HEK293 (cell line): Measurements from ENCODE around the gene NFS1.

Source experiments
- CTCF ChIA-PET: fragments of 350-600 bp; formaldehyde crosslinking; extraction: SDS; loops from one replicate; lab custom pipeline; 2021; ENCODE audit warnings: antibody characterized with exemption; lab: Yijun Ruan, JAX
- POLR2A ChIA-PET: fragments of 300-600 bp; formaldehyde crosslinking; extraction: SDS; loops from one replicate; lab custom pipeline; 2020; ENCODE audit warnings: antibody characterized with exemption, inconsistent platforms; lab: Yijun Ruan, JAX
- H3K27ac ChIP-seq: fragments of 200-500 bp; sonication (Bioruptor generic); 2 replicates; pipeline ENCODE4 v1.5.1; 2014; ENCODE audit warnings: low read depth, low read length, control low read depth, inconsistent platforms; ENCODE audit errors: extremely low read depth
- H3K36me3 ChIP-seq, 2 experiments: fragments of 200-500 bp in 1 of 2; sonication (Bioruptor generic) in 1 of 2; 1 replicate in 1 of 2; 2 replicates in 1 of 2; pipeline ENCODE4 v1.5.1; 2014 to 2017; ENCODE audit warnings: inconsistent platforms in 2 of 2, low read length in 2 of 2; ENCODE audit not compliant: control insufficient read depth in 2 of 2, insufficient read depth in 1 of 2
- H3K4me1 ChIP-seq: fragments of 200-500 bp; sonication (Bioruptor generic); 2 replicates; pipeline ENCODE4 v1.5.1; 2014; ENCODE audit warnings: mild to moderate bottlenecking, low read length, inconsistent platforms; ENCODE audit not compliant: control insufficient read depth, insufficient read depth
- H3K4me3 ChIP-seq: 2 replicates; pipeline ENCODE4 v1.5.1; 2011; ENCODE audit warnings: low read depth, mild to moderate bottlenecking, control low read depth, low read length, moderate library complexity
- H3K9me3 ChIP-seq: fragments of 200-500 bp; sonication (Bioruptor generic); 2 replicates; pipeline ENCODE4 v1.5.1; 2014; ENCODE audit warnings: low read depth, low read length, inconsistent platforms; ENCODE audit not compliant: control insufficient read depth, insufficient read depth
- BCL11B ChIP-seq: fragments of 450-650 bp; formaldehyde crosslinking; IDR thresholded peaks from 2 replicates; pipeline ENCODE4 v1.5.1; 2016; ENCODE audit warnings: low read depth, missing biosample characterization, missing genetic modification characterization
- KLF8 ChIP-seq: fragments of 450-650 bp; formaldehyde crosslinking; IDR thresholded peaks from 2 replicates; pipeline ENCODE4 v1.5.1; 2016; ENCODE audit warnings: missing biosample characterization, missing genetic modification characterization
- MEIS1 ChIP-seq: sonication (generic); formaldehyde crosslinking; IDR thresholded peaks from 2 replicates; pipeline ENCODE4 v1.8.1; 2022; ENCODE audit warnings: missing genetic modification reagents, mild to moderate bottlenecking, borderline replicate concordance
- PRDM1 ChIP-seq: fragments of 450-650 bp; formaldehyde crosslinking; IDR thresholded peaks from 2 replicates; pipeline ENCODE4; 2016; ENCODE audit warnings: missing biosample characterization, missing genetic modification characterization
- SCRT2 ChIP-seq: fragments of 450-650 bp; formaldehyde crosslinking; IDR thresholded peaks from 2 replicates; pipeline ENCODE4 v1.5.1; 2016; ENCODE audit warnings: missing biosample characterization, missing genetic modification characterization
- SP3 ChIP-seq: fragments of 450-650 bp; formaldehyde crosslinking; IDR thresholded peaks from 2 replicates; pipeline ENCODE4 v1.5.1; 2016; ENCODE audit warnings: missing biosample characterization, missing genetic modification characterization
- ZBTB17 ChIP-seq: fragments of 450-650 bp; formaldehyde crosslinking; IDR thresholded peaks from 2 replicates; pipeline ENCODE4 v1.5.1; 2016; ENCODE audit warnings: missing biosample characterization, missing genetic modification characterization
- ZNF10 ChIP-seq: fragments of 450-650 bp; formaldehyde crosslinking; IDR thresholded peaks from 2 replicates; pipeline ENCODE4 v1.5.1; 2017; ENCODE audit warnings: missing biosample characterization, missing genetic modification characterization
- ZNF132 ChIP-seq: fragments of 450-650 bp; formaldehyde crosslinking; IDR thresholded peaks from 2 replicates; pipeline ENCODE4 v1.5.1; 2017; ENCODE audit warnings: missing biosample characterization, missing genetic modification characterization, borderline replicate concordance
- ZNF138 ChIP-seq: fragments of 450-650 bp; formaldehyde crosslinking; IDR thresholded peaks from 2 replicates; pipeline ENCODE4 v1.5.1; 2016; ENCODE audit warnings: missing biosample characterization, missing genetic modification characterization, borderline replicate concordance
- ZNF175 ChIP-seq: fragments of 450-650 bp; formaldehyde crosslinking; IDR thresholded peaks from 2 replicates; pipeline ENCODE4 v1.5.1; 2016; ENCODE audit warnings: missing biosample characterization, missing genetic modification characterization
- ZNF2 ChIP-seq: fragments of 450-650 bp; formaldehyde crosslinking; IDR thresholded peaks from 2 replicates; pipeline ENCODE4 v1.5.1; 2016; ENCODE audit warnings: missing biosample characterization, missing genetic modification characterization
- ZNF202 ChIP-seq: fragments of 450-650 bp; formaldehyde crosslinking; IDR thresholded peaks from 2 replicates; pipeline ENCODE4 v1.5.1; 2016; ENCODE audit warnings: missing biosample characterization, missing genetic modification characterization, borderline replicate concordance
- ZNF221 ChIP-seq: fragments of 450-650 bp; formaldehyde crosslinking; IDR thresholded peaks from 2 replicates; pipeline ENCODE4 v1.5.1; 2017; ENCODE audit warnings: missing biosample characterization, missing genetic modification characterization, borderline replicate concordance
- ZNF292 ChIP-seq: fragments of 450-650 bp; formaldehyde crosslinking; IDR thresholded peaks from 2 replicates; pipeline ENCODE4 v1.5.1; 2016; ENCODE audit warnings: low read depth, missing biosample characterization, missing genetic modification characterization, borderline replicate concordance
- ZNF37A ChIP-seq: fragments of 450-650 bp; IDR thresholded peaks from 2 replicates; pipeline ENCODE4 v1.5.1; 2018; ENCODE audit warnings: missing biosample characterization, missing genetic modification characterization
- ZNF521 ChIP-seq: fragments of 450-650 bp; formaldehyde crosslinking; IDR thresholded peaks from 2 replicates; pipeline ENCODE4 v1.5.1; 2017; ENCODE audit warnings: missing biosample characterization, mild to moderate bottlenecking, missing genetic modification characterization
- ZNF658 ChIP-seq: fragments of 450-650 bp; formaldehyde crosslinking; IDR thresholded peaks from 2 replicates; pipeline ENCODE4; 2016; ENCODE audit warnings: missing biosample characterization, missing genetic modification characterization
- ZNF785 ChIP-seq: fragments of 450-650 bp; formaldehyde crosslinking; IDR thresholded peaks from 2 replicates; pipeline ENCODE4 v1.5.1; 2016; ENCODE audit warnings: missing biosample characterization, missing genetic modification characterization
- TF ChIP-seq, protein P1 (sequence below): fragments of 450-650 bp; formaldehyde crosslinking; IDR thresholded peaks from 2 replicates; pipeline ENCODE4 v1.5.1; 2016; ENCODE audit warnings: missing biosample characterization, missing genetic modification characterization
- TF ChIP-seq, protein P2 (sequence below): fragments of 450-650 bp; formaldehyde crosslinking; IDR thresholded peaks from 2 replicates; pipeline ENCODE4 v1.5.1; 2016; ENCODE audit warnings: missing biosample characterization, missing genetic modification characterization
- TF ChIP-seq, protein P3 (sequence below): fragments of 450-650 bp; formaldehyde crosslinking; IDR thresholded peaks from 2 replicates; pipeline ENCODE4 v1.5.1; 2017; ENCODE audit warnings: missing biosample characterization, missing genetic modification characterization
- TF ChIP-seq, protein P4 (sequence below): fragments of 450-650 bp; formaldehyde crosslinking; IDR thresholded peaks from 2 replicates; pipeline ENCODE4 v1.5.1; 2016; ENCODE audit warnings: missing biosample characterization, missing genetic modification characterization
- TF ChIP-seq, protein P5 (sequence below): fragments of 450-650 bp; formaldehyde crosslinking; IDR thresholded peaks from 2 replicates; pipeline ENCODE4 v1.5.1; 2016; ENCODE audit warnings: missing biosample characterization, missing genetic modification characterization, low read depth
- TF ChIP-seq, protein P6 (sequence below): fragments of 450-650 bp; formaldehyde crosslinking; IDR thresholded peaks from 2 replicates; pipeline ENCODE4 v1.5.1; 2016; ENCODE audit warnings: missing biosample characterization, missing genetic modification characterization
- TF ChIP-seq, protein P7 (sequence below): fragments of 450-650 bp; formaldehyde crosslinking; IDR thresholded peaks from 2 replicates; pipeline ENCODE4 v1.5.1; 2016; ENCODE audit warnings: missing biosample characterization, missing genetic modification characterization

NFS1 gene

DNA sequence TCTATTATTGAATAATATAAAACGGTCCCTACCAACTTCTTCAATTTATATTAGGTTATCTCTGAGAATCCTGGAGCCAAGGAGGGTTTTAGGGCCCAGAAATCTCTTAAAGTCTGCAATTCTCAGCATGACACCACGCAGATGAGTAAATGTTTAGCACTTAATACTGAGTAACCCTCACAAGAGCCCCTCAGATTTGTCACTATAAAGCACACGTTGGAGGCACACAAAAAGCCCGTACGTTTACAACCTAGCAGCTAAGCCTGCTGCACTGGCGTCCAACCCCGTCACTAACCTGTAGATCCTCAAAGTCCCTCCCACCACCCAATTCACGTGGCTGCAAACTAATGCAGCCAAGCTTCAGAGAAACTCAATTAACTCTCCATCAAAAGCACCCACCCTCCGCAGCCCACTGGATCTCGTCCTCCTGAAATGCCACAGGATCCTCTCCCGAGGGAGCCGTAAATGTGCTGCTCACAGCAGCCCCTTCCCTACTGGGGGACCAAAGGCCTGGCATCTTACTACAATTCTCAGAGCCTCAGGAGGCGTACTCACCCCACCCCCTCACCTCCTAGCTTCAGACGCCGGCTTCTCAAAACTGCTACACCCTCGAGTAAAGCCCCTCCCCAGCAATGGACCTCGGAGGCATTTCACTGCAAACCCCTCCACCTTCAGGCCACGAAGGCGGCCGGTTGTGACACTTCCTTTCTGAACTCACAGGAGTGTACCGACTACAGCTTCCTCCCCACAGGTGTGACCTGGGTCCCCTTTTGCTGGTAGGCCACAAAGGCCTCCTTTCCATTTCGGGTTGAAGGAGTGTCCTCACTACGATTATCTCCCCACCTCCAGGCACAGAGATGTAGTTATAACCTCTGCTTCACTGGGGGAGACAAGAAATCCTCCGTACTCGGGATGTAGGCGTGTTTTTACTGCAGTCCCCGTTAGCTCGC lies 35.4 kb downstream of the NFS1 start (continued):
- TF ChIP-seq, protein P1, sequence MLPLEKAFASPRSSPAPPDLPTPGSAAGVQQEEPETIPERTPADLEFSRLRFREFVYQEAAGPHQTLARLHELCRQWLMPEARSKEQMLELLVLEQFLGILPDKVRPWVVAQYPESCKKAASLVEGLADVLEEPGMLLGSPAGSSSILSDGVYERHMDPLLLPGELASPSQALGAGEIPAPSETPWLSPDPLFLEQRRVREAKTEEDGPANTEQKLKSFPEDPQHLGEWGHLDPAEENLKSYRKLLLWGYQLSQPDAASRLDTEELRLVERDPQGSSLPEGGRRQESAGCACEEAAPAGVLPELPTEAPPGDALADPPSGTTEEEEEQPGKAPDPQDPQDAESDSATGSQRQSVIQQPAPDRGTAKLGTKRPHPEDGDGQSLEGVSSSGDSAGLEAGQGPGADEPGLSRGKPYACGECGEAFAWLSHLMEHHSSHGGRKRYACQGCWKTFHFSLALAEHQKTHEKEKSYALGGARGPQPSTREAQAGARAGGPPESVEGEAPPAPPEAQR (tag by site-specific recombination): no peak
- no peak for TF ChIP-seq ZNF221 (tag by site-specific recombination)
- TF ChIP-seq ZNF521 (tag by site-specific recombination): no peak
- TF ChIP-seq ZNF785 (tag by site-specific recombination): no peak
- TF ChIP-seq, protein P2, sequence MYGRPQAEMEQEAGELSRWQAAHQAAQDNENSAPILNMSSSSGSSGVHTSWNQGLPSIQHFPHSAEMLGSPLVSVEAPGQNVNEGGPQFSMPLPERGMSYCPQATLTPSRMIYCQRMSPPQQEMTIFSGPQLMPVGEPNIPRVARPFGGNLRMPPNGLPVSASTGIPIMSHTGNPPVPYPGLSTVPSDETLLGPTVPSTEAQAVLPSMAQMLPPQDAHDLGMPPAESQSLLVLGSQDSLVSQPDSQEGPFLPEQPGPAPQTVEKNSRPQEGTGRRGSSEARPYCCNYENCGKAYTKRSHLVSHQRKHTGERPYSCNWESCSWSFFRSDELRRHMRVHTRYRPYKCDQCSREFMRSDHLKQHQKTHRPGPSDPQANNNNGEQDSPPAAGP (tag by site-specific recombination): peak; percentile 64
- TF ChIP-seq ZNF37A (tag by site-specific recombination): no peak
- no peak for TF ChIP-seq ZNF658 (tag by site-specific recombination)
- TF ChIP-seq, protein P3, sequence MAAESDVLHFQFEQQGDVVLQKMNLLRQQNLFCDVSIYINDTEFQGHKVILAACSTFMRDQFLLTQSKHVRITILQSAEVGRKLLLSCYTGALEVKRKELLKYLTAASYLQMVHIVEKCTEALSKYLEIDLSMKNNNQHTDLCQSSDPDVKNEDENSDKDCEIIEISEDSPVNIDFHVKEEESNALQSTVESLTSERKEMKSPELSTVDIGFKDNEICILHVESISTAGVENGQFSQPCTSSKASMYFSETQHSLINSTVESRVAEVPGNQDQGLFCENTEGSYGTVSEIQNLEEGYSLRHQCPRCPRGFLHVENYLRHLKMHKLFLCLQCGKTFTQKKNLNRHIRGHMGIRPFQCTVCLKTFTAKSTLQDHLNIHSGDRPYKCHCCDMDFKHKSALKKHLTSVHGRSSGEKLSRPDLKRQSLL (tag by site-specific recombination): no peak

DNA sequence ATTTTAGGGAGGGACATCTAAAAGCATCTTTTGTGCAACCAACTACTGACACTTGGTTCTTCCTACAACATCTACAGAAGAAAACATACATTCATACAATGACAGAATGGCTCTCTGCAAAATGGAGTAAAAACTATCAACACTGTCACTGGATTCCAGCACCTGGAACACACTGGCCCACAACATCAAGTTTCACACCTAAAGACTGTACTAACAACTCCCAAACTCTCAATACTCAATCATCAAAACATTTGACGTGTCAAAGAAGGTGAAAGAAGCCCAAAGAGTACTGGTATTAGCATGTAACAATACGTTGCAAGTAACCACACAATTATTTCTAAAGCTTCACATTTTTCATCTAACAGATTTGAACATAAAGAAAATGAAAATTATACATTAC lies 36.6 kb downstream of the NFS1 start:
- POLR2A ChIA-PET: interaction anchor here (1.6 to 3.2 kb wide), 2 partner anchors 43 to 207 kb away, joined by 5 to 13 read pairs; partner anchors contain the start of gene CEP250
- peak overlapping the region; percentile 87 for H3K4me3 ChIP-seq
- no peak overlapping the region for H3K27ac ChIP-seq
- TF ChIP-seq SP3 (tag by site-specific recombination) (no peak), ZNF2 (tag by site-specific recombination) (no peak), ZNF175 (no peak), KLF8 (tag by site-specific recombination) (no peak), BCL11B (no peak), ZBTB17 (no peak), ZNF10 (tag by site-specific recombination) (no peak), ZNF292 (tag by site-specific recombination) (no peak), ZNF202 (no peak), PRDM1 (tag by site-specific recombination) (no peak), ZNF132 (tag by site-specific recombination) (no peak), ZNF138 (no peak), SCRT2 (tag by site-specific recombination) (no peak), MEIS1 (no peak)
- TF ChIP-seq, protein P4, sequence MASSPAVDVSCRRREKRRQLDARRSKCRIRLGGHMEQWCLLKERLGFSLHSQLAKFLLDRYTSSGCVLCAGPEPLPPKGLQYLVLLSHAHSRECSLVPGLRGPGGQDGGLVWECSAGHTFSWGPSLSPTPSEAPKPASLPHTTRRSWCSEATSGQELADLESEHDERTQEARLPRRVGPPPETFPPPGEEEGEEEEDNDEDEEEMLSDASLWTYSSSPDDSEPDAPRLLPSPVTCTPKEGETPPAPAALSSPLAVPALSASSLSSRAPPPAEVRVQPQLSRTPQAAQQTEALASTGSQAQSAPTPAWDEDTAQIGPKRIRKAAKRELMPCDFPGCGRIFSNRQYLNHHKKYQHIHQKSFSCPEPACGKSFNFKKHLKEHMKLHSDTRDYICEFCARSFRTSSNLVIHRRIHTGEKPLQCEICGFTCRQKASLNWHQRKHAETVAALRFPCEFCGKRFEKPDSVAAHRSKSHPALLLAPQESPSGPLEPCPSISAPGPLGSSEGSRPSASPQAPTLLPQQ (tag by site-specific recombination): no peak
- TF ChIP-seq, protein P5, sequence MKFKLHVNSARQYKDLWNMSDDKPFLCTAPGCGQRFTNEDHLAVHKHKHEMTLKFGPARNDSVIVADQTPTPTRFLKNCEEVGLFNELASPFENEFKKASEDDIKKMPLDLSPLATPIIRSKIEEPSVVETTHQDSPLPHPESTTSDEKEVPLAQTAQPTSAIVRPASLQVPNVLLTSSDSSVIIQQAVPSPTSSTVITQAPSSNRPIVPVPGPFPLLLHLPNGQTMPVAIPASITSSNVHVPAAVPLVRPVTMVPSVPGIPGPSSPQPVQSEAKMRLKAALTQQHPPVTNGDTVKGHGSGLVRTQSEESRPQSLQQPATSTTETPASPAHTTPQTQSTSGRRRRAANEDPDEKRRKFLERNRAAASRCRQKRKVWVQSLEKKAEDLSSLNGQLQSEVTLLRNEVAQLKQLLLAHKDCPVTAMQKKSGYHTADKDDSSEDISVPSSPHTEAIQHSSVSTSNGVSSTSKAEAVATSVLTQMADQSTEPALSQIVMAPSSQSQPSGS (tag by site-specific recombination): no peak
- TF ChIP-seq, protein P6, sequence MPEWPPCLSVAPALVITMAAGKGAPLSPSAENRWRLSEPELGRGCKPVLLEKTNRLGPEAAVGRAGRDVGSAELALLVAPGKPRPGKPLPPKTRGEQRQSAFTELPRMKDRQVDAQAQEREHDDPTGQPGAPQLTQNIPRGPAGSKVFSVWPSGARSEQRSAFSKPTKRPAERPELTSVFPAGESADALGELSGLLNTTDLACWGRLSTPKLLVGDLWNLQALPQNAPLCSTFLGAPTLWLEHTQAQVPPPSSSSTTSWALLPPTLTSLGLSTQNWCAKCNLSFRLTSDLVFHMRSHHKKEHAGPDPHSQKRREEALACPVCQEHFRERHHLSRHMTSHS (tag by site-specific recombination): no peak
- TF ChIP-seq, protein P7, sequence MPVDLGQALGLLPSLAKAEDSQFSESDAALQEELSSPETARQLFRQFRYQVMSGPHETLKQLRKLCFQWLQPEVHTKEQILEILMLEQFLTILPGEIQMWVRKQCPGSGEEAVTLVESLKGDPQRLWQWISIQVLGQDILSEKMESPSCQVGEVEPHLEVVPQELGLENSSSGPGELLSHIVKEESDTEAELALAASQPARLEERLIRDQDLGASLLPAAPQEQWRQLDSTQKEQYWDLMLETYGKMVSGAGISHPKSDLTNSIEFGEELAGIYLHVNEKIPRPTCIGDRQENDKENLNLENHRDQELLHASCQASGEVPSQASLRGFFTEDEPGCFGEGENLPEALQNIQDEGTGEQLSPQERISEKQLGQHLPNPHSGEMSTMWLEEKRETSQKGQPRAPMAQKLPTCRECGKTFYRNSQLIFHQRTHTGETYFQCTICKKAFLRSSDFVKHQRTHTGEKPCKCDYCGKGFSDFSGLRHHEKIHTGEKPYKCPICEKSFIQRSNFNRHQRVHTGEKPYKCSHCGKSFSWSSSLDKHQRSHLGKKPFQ: no peak
- TF ChIP-seq, all 188 proteins: peak for 0
- CTCF ChIA-PET: no interaction called here
- H3K4me1 ChIP-seq: peaks cover 16% of the 10 kb centered on the region
- H3K36me3 ChIP-seq: peaks cover 0 to under 1% of the 10 kb centered on the region in 2 experiments; a peak in 1 of 3 replicates
- no peaks in the 10 kb centered on the region for H3K9me3 ChIP-seq
